ENCODE data around the gene IQSEC1. TPM values are rescaled to one million over a fixed set of nuclear protein-coding genes. Genes with fewer than 3 reads are reported as not detected.

Gene IQSEC1
- total RNA-seq, 2 experiments from 2014 or later: 31.7 to 39.2 TPM

- peaks cover 14% of the 10 kb centered on the region for H3K36me3 Mint-ChIP-seq (ENCODE audit: low read depth)
- H3K4me1 Mint-ChIP-seq (ENCODE audit: low read depth): no peaks in the 10 kb centered on the region
- POLR2A ChIA-PET: no interaction called here
- TF ChIP-seq, protein P1, sequence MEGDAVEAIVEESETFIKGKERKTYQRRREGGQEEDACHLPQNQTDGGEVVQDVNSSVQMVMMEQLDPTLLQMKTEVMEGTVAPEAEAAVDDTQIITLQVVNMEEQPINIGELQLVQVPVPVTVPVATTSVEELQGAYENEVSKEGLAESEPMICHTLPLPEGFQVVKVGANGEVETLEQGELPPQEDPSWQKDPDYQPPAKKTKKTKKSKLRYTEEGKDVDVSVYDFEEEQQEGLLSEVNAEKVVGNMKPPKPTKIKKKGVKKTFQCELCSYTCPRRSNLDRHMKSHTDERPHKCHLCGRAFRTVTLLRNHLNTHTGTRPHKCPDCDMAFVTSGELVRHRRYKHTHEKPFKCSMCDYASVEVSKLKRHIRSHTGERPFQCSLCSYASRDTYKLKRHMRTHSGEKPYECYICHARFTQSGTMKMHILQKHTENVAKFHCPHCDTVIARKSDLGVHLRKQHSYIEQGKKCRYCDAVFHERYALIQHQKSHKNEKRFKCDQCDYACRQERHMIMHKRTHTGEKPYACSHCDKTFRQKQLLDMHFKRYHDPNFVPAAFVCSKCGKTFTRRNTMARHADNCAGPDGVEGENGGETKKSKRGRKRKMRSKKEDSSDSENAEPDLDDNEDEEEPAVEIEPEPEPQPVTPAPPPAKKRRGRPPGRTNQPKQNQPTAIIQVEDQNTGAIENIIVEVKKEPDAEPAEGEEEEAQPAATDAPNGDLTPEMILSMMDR (IDR thresholded peaks at IDR 0.05): no peak
- DNase-seq: no peak
- CTCF ChIA-PET: interaction anchor here (1.7 kb wide), 1 partner anchor 11 kb away, joined by 10 read pairs; no protein-coding TSS in a partner anchor
- no peak overlapping the region for H3K27ac Mint-ChIP-seq
- ATAC-seq: no peak
- H3K27me3 Mint-ChIP-seq: no peaks in the 10 kb centered on the region
- no peak overlapping the region for H3K4me3 Mint-ChIP-seq
- intact Hi-C loops (cut with micrococcal nuclease): loop anchor here (10.0 kb wide), 1 partner anchor 82 kb away; no protein-coding TSS in a partner anchor
- no peaks in the 10 kb centered on the region for H3K9me3 Mint-ChIP-seq
Measured at GRCh38 chr3:12902181-12902999, 170.8 kb downstream of the IQSEC1 start.

GRCh38 chr3:12901623-12902045 lies 171.6 kb downstream of the IQSEC1 start:
- H3K27ac Mint-ChIP-seq: no peak overlapping the region
- H3K9me3 Mint-ChIP-seq: no peaks in the 10 kb centered on the region
- POLR2A ChIA-PET: interaction anchor here (0.6 kb wide), 1 partner anchor 64 kb away, joined by 3 read pairs; no protein-coding TSS in a partner anchor
- DNase-seq: no peak
- peaks cover under 1% of the 10 kb centered on the region for H3K4me1 Mint-ChIP-seq (ENCODE audit: low read depth)
- intact Hi-C loops (cut with micrococcal nuclease): loop anchor here (10.0 kb wide), 1 partner anchor 83 kb away; no protein-coding TSS in a partner anchor
- no peak for ATAC-seq
- peaks cover 14% of the 10 kb centered on the region for H3K36me3 Mint-ChIP-seq (ENCODE audit: low read depth)
- H3K4me3 Mint-ChIP-seq: no peak overlapping the region
- TF ChIP-seq, protein P1 (IDR thresholded peaks at IDR 0.05): no peak
- no peaks in the 10 kb centered on the region for H3K27me3 Mint-ChIP-seq
- CTCF ChIA-PET: interaction anchor here (1.7 kb wide), 1 partner anchor 10 kb away, joined by 10 read pairs; no protein-coding TSS in a partner anchor

DNA sequence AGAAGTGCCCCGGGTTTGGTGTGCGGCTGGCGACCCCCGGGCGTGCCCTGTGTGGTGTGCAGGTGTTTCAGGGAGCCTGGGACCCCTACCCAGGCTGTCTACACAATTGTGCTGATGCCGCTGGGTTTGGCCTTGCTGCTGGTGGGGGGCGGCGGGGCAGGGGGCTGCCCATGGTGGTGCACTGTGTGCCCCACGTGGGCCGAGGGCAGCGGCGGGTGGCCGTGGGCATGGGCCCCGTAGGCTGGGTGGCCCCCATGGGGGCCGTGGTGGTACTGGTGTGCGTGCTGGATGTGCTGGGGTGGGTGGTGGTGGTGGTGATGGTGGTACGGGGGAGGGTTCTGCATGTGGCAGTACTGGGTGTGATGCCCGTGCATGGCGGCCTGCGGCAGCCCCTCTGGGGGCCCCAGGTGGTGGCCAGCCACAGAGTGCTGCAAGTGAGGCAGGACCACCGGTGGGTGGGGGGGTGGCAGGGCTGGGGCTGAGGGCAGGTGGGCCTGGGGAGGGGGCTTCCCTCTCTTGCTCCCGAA lies 172.3 kb downstream of the IQSEC1 start:
- no peak for DNase-seq
- Mint-ChIP-seq H3K36me3 (ENCODE audit: low read depth) (peaks cover 14% of the 10 kb centered on the region), H3K27me3 (no peaks in the 10 kb centered on the region), H3K4me1 (ENCODE audit: low read depth) (peaks cover 2% of the 10 kb centered on the region), H3K27ac (no peak overlapping the region), H3K4me3 (no peak overlapping the region), H3K9me3 (no peaks in the 10 kb centered on the region)
- intact Hi-C loops (cut with micrococcal nuclease): loop anchor here (10.0 kb wide), 1 partner anchor 84 kb away; no protein-coding TSS in a partner anchor
- ChIA-PET POLR2A (no interaction called here), CTCF (interaction anchor here (1.4 to 1.7 kb wide), 2 partner anchors 9 to 11 kb away, joined by 3 to 10 read pairs; no protein-coding TSS in a partner anchor)
- ATAC-seq: no peak
- TF ChIP-seq, protein P1 (IDR thresholded peaks at IDR 0.05): no peak

GRCh38 chr3:12898965-12899755 lies 174.1 kb downstream of the IQSEC1 start:
- Mint-ChIP-seq H3K9me3 (no peaks in the 10 kb centered on the region), H3K36me3 (ENCODE audit: low read depth) (peaks cover 14% of the 10 kb centered on the region), H3K4me1 (ENCODE audit: low read depth) (peaks cover 7% of the 10 kb centered on the region), H3K27me3 (no peaks in the 10 kb centered on the region), H3K27ac (no peak overlapping the region), H3K4me3 (no peak overlapping the region)
- TF ChIP-seq, protein P1 (IDR thresholded peaks at IDR 0.05): no peak
- POLR2A ChIA-PET: interaction anchor here (1.7 kb wide), 1 partner anchor 65 kb away, joined by 7 read pairs; no protein-coding TSS in a partner anchor
- CTCF ChIA-PET: interaction anchor here (1.4 to 1.6 kb wide), 2 partner anchors 9 to 85 kb away, joined by 3 read pairs; no protein-coding TSS in a partner anchor
- intact Hi-C loops (cut with micrococcal nuclease): no loop called here
- no peak for DNase-seq
- no peak for ATAC-seq
